Head of caudate nucleus (tissue), 42 donors: Measurements from ENCODE around the gene RALGAPA2.
"Not testable (repeated sequence)": the region's sequence is repeated elsewhere in the genome, so short reads cannot be mapped to it uniquely, and the experiment has no call there.

Experiments used
- DNase-seq, 42 donors: peaks; one replicate each; pipeline versions ENCODE4 v3.0.0 to v3.0.0-alpha.2; 2020 to 2021; ENCODE audit warnings: mixed read lengths in 7 of 42
- intact Hi-C: fragments of 100-400 bp; cut with DNase I; formaldehyde crosslinking; loops from one replicate; pipeline ENCODE4 v1.15.0; 2022

RALGAPA2 gene

GRCh38 chr20:20362774-20363433 lies 349.5 kb downstream of the RALGAPA2 start:
- peak in 30 of 42 donors; percentile 11 to 71 (median 44) for DNase-seq
- intact Hi-C loops: loop anchor here (10.0 kb wide), 1 partner anchor 92 kb away; no protein-coding TSS in a partner anchor

- peak in 40 of 42 donors; percentile 29 to 86 (median 60) for DNase-seq
- intact Hi-C loops: loop anchor here (2.0 to 10.0 kb wide), 2 partner anchors 94 to 208 kb away; no protein-coding TSS in a partner anchor
Observed at GRCh38 chr20:20360464-20360863, 352.0 kb downstream of the RALGAPA2 start.

GRCh38 chr20:20359628-20360027 lies 352.8 kb downstream of the RALGAPA2 start:
- no peak for DNase-seq
- intact Hi-C loops: loop anchor here (2.0 to 10.0 kb wide), 2 partner anchors 95 to 209 kb away; no protein-coding TSS in a partner anchor

GRCh38 chr20:20358801-20359200 lies 353.6 kb downstream of the RALGAPA2 start:
- intact Hi-C loops: no loop called here
- DNase-seq: no peak

- DNase-seq, intact Hi-C loops: not testable (repeated sequence)
Observed at GRCh38 chr20:20355503-20355902, 356.9 kb downstream of the RALGAPA2 start.

- DNase-seq: no peak
- intact Hi-C loops: no loop called here
Observed at GRCh38 chr20:20353576-20353975, 358.9 kb downstream of the RALGAPA2 start.

GRCh38 chr20:20344476-20344875 lies 368.0 kb downstream of the RALGAPA2 start:
- intact Hi-C loops: no loop called here
- no peak for DNase-seq

GRCh38 chr20:20343932-20344331 lies 368.5 kb downstream of the RALGAPA2 start:
- intact Hi-C loops: no loop called here
- DNase-seq: no peak
